Measurements from ENCODE around the gene GNPTG.

- TF ChIP-seq CTCF (IDR thresholded peaks at IDR 0.05): no peak
- TF ChIP-seq POLR2A (IDR thresholded peaks at IDR 0.05): no peak
Measured at GRCh38 chr16:1346422-1347285, 5.1 kb upstream of the GNPTG start.
